Ovary (tissue), 9 donors: ENCODE results near the gene CDH23. TPM values are rescaled to one million over a fixed set of nuclear protein-coding genes. Genes with fewer than 3 reads are reported as not detected.
A peak's percentile ranks its signal among the peaks of the same experiment; 100 is the strongest.

Experiments
- DNase-seq, 5 donors: peaks; one replicate each; pipeline ENCODE4 v3.0.0-alpha.2; 2019 to 2020
- H3K27ac ChIP-seq, 2 donors: fragments of 200-600 bp; one replicate each; pipeline versions ENCODE4 v1.5.1 to v1.8.0; 2019 to 2022
- H3K27me3 ChIP-seq: fragments of 200-600 bp; one replicate; pipeline ENCODE4 v1.8.0; 2022
- H3K36me3 ChIP-seq: fragments of 200-600 bp; sonication (generic); one replicate; pipeline ENCODE4 v1.5.1; 2019
- H3K4me1 ChIP-seq: one replicate; pipeline ENCODE4 v1.8.1; 2013; ENCODE audit warnings: mild to moderate bottlenecking, moderate library complexity; ENCODE audit not compliant: insufficient read depth
- H3K4me3 ChIP-seq: fragments of 200-600 bp; sonication (generic); one replicate; pipeline ENCODE4 v1.5.1; 2017
- H3K9me3 ChIP-seq, 2 donors: fragments of 200-600 bp in 1 of 2; sonication (generic) in 1 of 2; one replicate each; pipeline versions ENCODE4 v1.5.1 to v1.8.1; 2013 to 2019; ENCODE audit warnings: mild to moderate bottlenecking in 1 of 2, moderate library complexity in 1 of 2
- CTCF ChIP-seq, 3 donors: fragments of 450-650 bp in 2 of 3; fragments of 200-600 bp in 1 of 3; IDR thresholded peaks; one replicate each; pipeline versions ENCODE4 v1.5.1 to v1.8.0; 2016 to 2022; ENCODE audit warnings: antibody characterized with exemption in 3 of 3, mild to moderate bottlenecking in 1 of 3
- EP300 ChIP-seq: sonication (generic); formaldehyde crosslinking; IDR thresholded peaks from one replicate; pipeline ENCODE4 v1.6.1; 2017; ENCODE audit warnings: antibody characterized with exemption
- POLR2A ChIP-seq: fragments of 450-650 bp; IDR thresholded peaks from one replicate; pipeline ENCODE4 v1.6.1; 2017; ENCODE audit warnings: antibody characterized with exemption, mild to moderate bottlenecking, moderate library complexity
- WGBS, 3 donors: extraction: QIAGEN DNeasy Blood & Tissue Kit in 1 of 3; methylation state at CpG; one replicate each; pipeline versions ENCODE4 v1.1.5 to v1.1.7; 2013 to 2017; 5-methylcytosine and 5-hydroxymethylcytosine counted together
- intact Hi-C, 4 donors: fragments of 100-400 bp; cut with DNase I; formaldehyde crosslinking; loops; one replicate each; pipeline versions ENCODE4 v1.11.0 to v1.15.1; 2022 to 2023
- polyA plus RNA-seq, 2 donors: library from polyadenylated mRNA; stranded (reverse); fragments of 200-250 nt in 1 of 2; fragments of 350-450 nt in 1 of 2; fragmentation: Illumina TruSeq in 1 of 2; extraction: RNeasy Lipid Tissue Mini Kit (QIAGEN cat#74804) in 1 of 2; gene quantifications; one replicate each; pipeline ENCODE4 v1.2.3, GENCODE V29; 2013 to 2014
- total RNA-seq, 7 donors: library from RNA; depleted of rRNA in 2 of 7; stranded (reverse); fragments of >200 nt in 2 of 7; fragmentation: NEBNext Ultra II Directional in 3 of 7; extraction: Animal tissue kit (Norgen Biotek cat#: 25700) in 3 of 7; gene quantifications; one replicate each; pipeline versions ENCODE4 v1.1.0 to v1.2.4, GENCODE V29; 2016 to 2023
- donor health status: DM: no; HTN: no; CAD: no; lungs with moderate emphysema.
- donor health status: DM: no; HTN: no; CAD: no.
- donor health status: Bipolar disorder and iron deficiency.
- donor health status: DM: yes; HTN: yes; CAD: no.
- donor health status: DM: no; HTN: no; CAD: no.
- donor health status: DM: yes; HTN: yes; CAD: no.

Gene CDH23
- total and polyA plus RNA-seq, 9 donors: 7.5 to 108 (median 39.1) TPM

DNA sequence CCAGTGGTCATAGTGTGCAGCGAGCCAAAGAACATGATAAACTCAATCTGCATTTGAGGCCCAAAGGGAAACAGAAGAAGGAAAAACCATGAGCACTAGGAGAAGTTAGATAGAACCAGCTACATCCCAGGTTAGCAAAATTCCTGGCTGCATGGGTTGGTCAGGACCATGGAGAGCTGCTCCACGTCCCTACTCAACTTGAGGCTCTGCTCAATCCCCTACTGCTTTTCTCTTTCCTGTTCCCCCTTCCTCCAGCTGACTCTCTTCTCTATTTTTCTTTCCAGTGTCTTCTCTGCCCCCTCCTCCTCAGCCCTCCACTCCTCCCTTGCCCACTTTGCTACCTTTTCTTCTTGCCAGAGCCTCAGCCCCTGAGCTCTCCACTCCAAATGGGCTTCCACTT, 398.5 kb downstream of the CDH23 start:
- DNase-seq: no peak
- no peaks in the 10 kb centered on the region for H3K36me3 ChIP-seq
- no peaks in the 10 kb centered on the region for H3K27me3 ChIP-seq
- TF ChIP-seq POLR2A: no peak
- TF ChIP-seq EP300: no peak
- no peak for TF ChIP-seq CTCF (IDR thresholded peaks at IDR 0.05)
- no peaks in the 10 kb centered on the region for H3K9me3 ChIP-seq
- intact Hi-C loops: no loop called here
- H3K4me3 ChIP-seq: no peak overlapping the region
- H3K27ac ChIP-seq: no peak overlapping the region
- no peaks in the 10 kb centered on the region for H3K4me1 ChIP-seq
- WGBS, 3 donors: 39 to 58% (median 43%) methylated on average over 2 of the region's 2 CpGs

GRCh38 chr10:71796749-71797405, 400.2 kb downstream of the CDH23 start:
- no peak overlapping the region for H3K4me3 ChIP-seq
- H3K36me3 ChIP-seq: no peaks in the 10 kb centered on the region
- H3K9me3 ChIP-seq: no peaks in the 10 kb centered on the region
- no peak overlapping the region for H3K27ac ChIP-seq
- 88 to 89% (median 89%) methylated on average over 7 of the region's 7 CpGs for WGBS, 3 donors
- no peak for DNase-seq
- no peaks in the 10 kb centered on the region for H3K4me1 ChIP-seq
- no peaks in the 10 kb centered on the region for H3K27me3 ChIP-seq
- intact Hi-C loops: no loop called here
- TF ChIP-seq CTCF (IDR thresholded peaks at IDR 0.05) (no peak), POLR2A (no peak), EP300 (no peak)

DNA sequence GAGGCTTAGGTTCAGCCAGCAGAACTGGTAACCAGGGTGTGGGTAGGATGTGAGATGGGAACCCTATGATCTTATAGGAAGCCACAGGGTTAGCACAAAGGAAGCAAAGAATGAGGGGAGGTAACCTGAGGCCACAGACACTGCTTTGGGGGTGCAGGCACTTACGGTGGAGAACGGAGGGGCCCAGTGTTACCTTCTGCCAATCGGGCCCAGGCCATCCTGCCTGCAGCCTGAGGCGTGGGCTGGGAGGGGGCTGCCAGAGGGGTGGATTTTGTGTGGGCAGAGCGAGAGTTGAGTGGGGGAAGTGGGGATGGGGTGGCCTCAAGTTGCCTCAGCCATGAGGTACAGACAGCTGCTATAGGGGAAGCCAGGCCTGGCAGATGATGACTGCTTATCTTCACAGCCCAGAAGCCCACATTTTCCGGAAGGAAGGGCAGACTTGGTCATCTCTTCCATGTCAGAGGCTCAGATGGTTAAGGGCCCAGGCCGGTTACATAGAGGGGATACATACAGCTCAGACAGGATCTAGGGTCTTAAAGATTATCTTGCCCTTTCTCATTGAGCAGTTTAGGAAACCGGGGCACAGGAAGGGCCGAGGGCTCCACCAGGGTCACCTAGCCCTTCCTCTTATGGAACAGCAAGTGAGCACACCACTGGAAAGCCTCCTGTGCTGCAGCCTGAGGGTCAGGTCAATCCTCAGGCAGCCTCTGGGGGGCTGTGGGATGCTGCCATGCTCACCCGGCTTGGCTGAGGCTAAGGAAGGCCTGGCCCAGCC, 401.0 kb downstream of the CDH23 start:
- intact Hi-C loops: no loop called here
- TF ChIP-seq CTCF (IDR thresholded peaks at IDR 0.05): no peak
- no peak for TF ChIP-seq POLR2A
- TF ChIP-seq EP300: no peak
- H3K4me1 ChIP-seq: no peaks in the 10 kb centered on the region
- H3K27ac ChIP-seq: no peak overlapping the region
- no peaks in the 10 kb centered on the region for H3K9me3 ChIP-seq
- no peaks in the 10 kb centered on the region for H3K36me3 ChIP-seq
- peak in 1 of 5 donors; percentile 10 for DNase-seq
- 84 to 94% (median 85%) methylated on average over 10 of the region's 10 CpGs for whole genome bisulfite sequencing, 3 donors
- no peaks in the 10 kb centered on the region for H3K27me3 ChIP-seq
- no peak overlapping the region for H3K4me3 ChIP-seq

- no peak for DNase-seq
- Histone ChIP-seq H3K27ac (no peak overlapping the region), H3K36me3 (no peaks in the 10 kb centered on the region), H3K4me1 (no peaks in the 10 kb centered on the region), H3K9me3 (no peaks in the 10 kb centered on the region), H3K27me3 (no peaks in the 10 kb centered on the region), H3K4me3 (no peak overlapping the region)
- WGBS, 3 donors: 90 to 93% (median 92%) methylated on average over 6 of the region's 6 CpGs
- TF ChIP-seq POLR2A (no peak), EP300 (no peak), CTCF (IDR thresholded peaks at IDR 0.05) (no peak)
- intact Hi-C loops: no loop called here
Measured at GRCh38 chr10:71798308-71798624, 401.5 kb downstream of the CDH23 start.
